Testis (tissue), 3 donors: ENCODE data around the gene AOAH. TPM values are rescaled to one million over a fixed set of nuclear protein-coding genes. Genes with fewer than 3 reads are reported as not detected.

ENCODE experiments used
- DNase-seq: peaks from one replicate; pipeline ENCODE4 v3.0.0-alpha.2; 2019
- H3K27ac ChIP-seq, 2 donors: fragments of 200-600 bp; sonication (generic); one replicate each; pipeline ENCODE4 v1.5.1; 2019
- H3K27me3 ChIP-seq: fragments of 200-600 bp; sonication (generic); one replicate; pipeline ENCODE4 v1.5.1; 2019
- H3K36me3 ChIP-seq: fragments of 200-600 bp; sonication (generic); one replicate; pipeline ENCODE4 v1.5.1; 2017; ENCODE audit warnings: low read depth; ENCODE audit errors: missing control alignments
- H3K4me1 ChIP-seq: fragments of 200-600 bp; sonication (generic); one replicate; pipeline ENCODE4 v1.5.1; 2019
- H3K4me3 ChIP-seq, 2 donors: fragments of 200-600 bp; sonication (generic); one replicate each; pipeline ENCODE4 v1.5.1; 2017 to 2019
- H3K9me3 ChIP-seq: fragments of 200-600 bp; sonication (generic); one replicate; pipeline ENCODE4 v1.5.1; 2017
- POLR2A ChIP-seq: fragments of 450-650 bp; IDR thresholded peaks from one replicate; pipeline ENCODE4 v1.6.1; 2017; ENCODE audit warnings: antibody characterized with exemption, mild to moderate bottlenecking, moderate library complexity
- WGBS, 2 donors: methylation state at CpG; one replicate each; pipeline ENCODE4 v1.1.5; 2018; 5-methylcytosine and 5-hydroxymethylcytosine counted together
- intact Hi-C: fragments of 100-400 bp; cut with DNase I; formaldehyde crosslinking; loops from one replicate; pipeline ENCODE4 v1.15.1; 2023; ENCODE audit warnings: low total_unique reads
- polyA plus RNA-seq: library from polyadenylated mRNA; stranded (reverse); fragments of 350-450 nt; fragmentation: Illumina TruSeq; extraction: RNeasy Lipid Tissue Mini Kit (QIAGEN cat#74804); gene quantifications from one replicate; pipeline ENCODE4 v1.2.3, GENCODE V29; 2014; ENCODE audit warnings: low read depth, low replicate concordance; ENCODE audit not compliant: insufficient read depth
- total RNA-seq, 2 donors: library from RNA; depleted of rRNA; stranded (reverse); fragments of >200 nt; gene quantifications; one replicate each; pipeline ENCODE4 v1.2.3, GENCODE V29; 2016
- TF ChIP-seq, protein P1 (sequence below), 3 experiments: fragments of 450-650 bp in 2 of 3; fragments of 200-600 bp in 1 of 3; sonication (generic) in 1 of 3; IDR thresholded peaks; one replicate each; pipeline ENCODE4 v1.5.1; 2016 to 2019; ENCODE audit warnings: antibody characterized with exemption in 3 of 3, mild to moderate bottlenecking in 2 of 3, moderate library complexity in 1 of 3

AOAH gene
- total and polyA plus RNA-seq, 3 donors from 2014 or later = 1.7 to 4.6 (median 3.8) TPM

DNA sequence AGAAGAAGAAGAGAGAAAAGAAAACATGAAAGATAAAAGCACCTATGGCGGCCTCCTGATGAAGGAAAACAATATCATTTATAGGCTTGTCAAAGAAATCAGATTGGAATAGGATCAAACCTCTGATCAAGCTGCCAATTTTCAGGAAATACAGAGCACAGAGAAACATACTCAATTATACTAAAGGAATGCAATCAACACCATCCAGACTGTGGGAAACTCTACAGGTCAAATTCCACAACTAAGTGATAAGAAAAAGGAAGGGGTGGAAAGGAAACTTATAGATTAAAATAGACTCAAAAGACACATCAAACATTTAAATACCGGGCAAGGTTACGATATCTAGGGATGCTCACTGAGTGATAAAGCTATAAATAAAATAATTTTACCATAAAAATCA, 39.3 kb downstream of the AOAH start:
- no peaks in the 10 kb centered on the region for H3K4me1 ChIP-seq
- no peaks in the 10 kb centered on the region for H3K36me3 ChIP-seq
- 50 to 55% methylated on average over 3 of the region's 3 CpGs for WGBS, 2 donors
- H3K9me3 ChIP-seq = no peaks in the 10 kb centered on the region
- DNase-seq = no peak
- H3K27me3 ChIP-seq = no peaks in the 10 kb centered on the region
- intact Hi-C loops = no loop called here
- TF ChIP-seq, protein P1, sequence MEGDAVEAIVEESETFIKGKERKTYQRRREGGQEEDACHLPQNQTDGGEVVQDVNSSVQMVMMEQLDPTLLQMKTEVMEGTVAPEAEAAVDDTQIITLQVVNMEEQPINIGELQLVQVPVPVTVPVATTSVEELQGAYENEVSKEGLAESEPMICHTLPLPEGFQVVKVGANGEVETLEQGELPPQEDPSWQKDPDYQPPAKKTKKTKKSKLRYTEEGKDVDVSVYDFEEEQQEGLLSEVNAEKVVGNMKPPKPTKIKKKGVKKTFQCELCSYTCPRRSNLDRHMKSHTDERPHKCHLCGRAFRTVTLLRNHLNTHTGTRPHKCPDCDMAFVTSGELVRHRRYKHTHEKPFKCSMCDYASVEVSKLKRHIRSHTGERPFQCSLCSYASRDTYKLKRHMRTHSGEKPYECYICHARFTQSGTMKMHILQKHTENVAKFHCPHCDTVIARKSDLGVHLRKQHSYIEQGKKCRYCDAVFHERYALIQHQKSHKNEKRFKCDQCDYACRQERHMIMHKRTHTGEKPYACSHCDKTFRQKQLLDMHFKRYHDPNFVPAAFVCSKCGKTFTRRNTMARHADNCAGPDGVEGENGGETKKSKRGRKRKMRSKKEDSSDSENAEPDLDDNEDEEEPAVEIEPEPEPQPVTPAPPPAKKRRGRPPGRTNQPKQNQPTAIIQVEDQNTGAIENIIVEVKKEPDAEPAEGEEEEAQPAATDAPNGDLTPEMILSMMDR (IDR thresholded peaks at IDR 0.05) = no peak
- TF ChIP-seq POLR2A = no peak
- H3K27ac ChIP-seq = no peak overlapping the region
- no peak overlapping the region for H3K4me3 ChIP-seq

DNA sequence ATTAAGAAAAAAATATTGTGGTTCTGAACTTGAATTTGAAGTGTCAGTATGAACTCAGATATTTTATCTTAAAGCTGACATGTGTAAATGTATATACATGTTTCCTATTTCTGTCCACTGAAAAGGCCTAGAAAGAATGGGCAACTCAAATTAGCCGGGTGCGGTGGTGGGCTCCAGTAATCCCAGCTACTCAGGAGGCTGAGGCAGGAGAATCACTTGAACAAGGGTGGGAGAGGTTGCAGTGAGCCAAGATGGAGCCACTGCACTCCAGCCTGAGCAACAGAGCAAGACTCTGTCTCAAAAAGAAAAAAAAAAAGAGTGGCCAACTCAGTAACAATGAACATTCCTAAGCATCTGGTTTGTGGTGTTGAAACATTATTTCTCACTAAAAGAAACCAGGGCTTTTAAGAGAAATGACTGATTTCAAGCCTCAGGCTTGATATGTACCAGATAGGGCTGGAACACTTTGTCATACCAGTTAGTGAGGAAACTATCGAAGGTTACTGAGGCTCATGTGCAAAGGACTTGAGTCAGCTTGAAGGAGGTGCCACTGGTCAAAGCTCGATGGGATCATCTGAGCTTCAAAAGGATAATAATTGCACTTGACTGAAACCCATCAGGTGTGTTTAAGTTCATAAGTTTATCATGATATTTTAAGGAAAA, 40.5 kb downstream of the AOAH start:
- no peaks in the 10 kb centered on the region for H3K27me3 ChIP-seq
- TF ChIP-seq, protein P1 (IDR thresholded peaks at IDR 0.05) = no peak
- no peak for TF ChIP-seq POLR2A
- WGBS, 2 donors = 75 to 83% methylated on average over 4 of the region's 4 CpGs
- intact Hi-C loops = no loop called here
- DNase-seq = no peak
- H3K4me1 ChIP-seq = no peaks in the 10 kb centered on the region
- H3K9me3 ChIP-seq = no peaks in the 10 kb centered on the region
- H3K27ac ChIP-seq = peak overlapping the region in 1 of 2 donors; percentile 15
- no peak overlapping the region for H3K4me3 ChIP-seq
- no peaks in the 10 kb centered on the region for H3K36me3 ChIP-seq

GRCh38 chr7:36683111-36683510, 41.2 kb downstream of the AOAH start:
- intact Hi-C loops = no loop called here
- no peak for DNase-seq
- TF ChIP-seq, protein P1 (IDR thresholded peaks at IDR 0.05) = no peak
- TF ChIP-seq POLR2A = no peak
- Histone ChIP-seq H3K4me1 (no peaks in the 10 kb centered on the region), H3K27ac (no peak overlapping the region), H3K9me3 (no peaks in the 10 kb centered on the region), H3K36me3 (no peaks in the 10 kb centered on the region), H3K4me3 (no peak overlapping the region), H3K27me3 (no peaks in the 10 kb centered on the region)
- WGBS, 2 donors = 55 to 85% methylated on average over 1 of the region's 1 CpG

GRCh38 chr7:36682102-36682501, 42.2 kb downstream of the AOAH start:
- Histone ChIP-seq H3K4me1 (no peaks in the 10 kb centered on the region), H3K4me3 (no peak overlapping the region), H3K27ac (no peak overlapping the region), H3K36me3 (no peaks in the 10 kb centered on the region), H3K9me3 (no peaks in the 10 kb centered on the region), H3K27me3 (no peaks in the 10 kb centered on the region)
- intact Hi-C loops = no loop called here
- no peak for DNase-seq
- TF ChIP-seq POLR2A = no peak
- TF ChIP-seq, protein P1 (IDR thresholded peaks at IDR 0.05) = no peak
- 62 to 67% methylated on average over 2 of the region's 2 CpGs for WGBS, 2 donors

DNA sequence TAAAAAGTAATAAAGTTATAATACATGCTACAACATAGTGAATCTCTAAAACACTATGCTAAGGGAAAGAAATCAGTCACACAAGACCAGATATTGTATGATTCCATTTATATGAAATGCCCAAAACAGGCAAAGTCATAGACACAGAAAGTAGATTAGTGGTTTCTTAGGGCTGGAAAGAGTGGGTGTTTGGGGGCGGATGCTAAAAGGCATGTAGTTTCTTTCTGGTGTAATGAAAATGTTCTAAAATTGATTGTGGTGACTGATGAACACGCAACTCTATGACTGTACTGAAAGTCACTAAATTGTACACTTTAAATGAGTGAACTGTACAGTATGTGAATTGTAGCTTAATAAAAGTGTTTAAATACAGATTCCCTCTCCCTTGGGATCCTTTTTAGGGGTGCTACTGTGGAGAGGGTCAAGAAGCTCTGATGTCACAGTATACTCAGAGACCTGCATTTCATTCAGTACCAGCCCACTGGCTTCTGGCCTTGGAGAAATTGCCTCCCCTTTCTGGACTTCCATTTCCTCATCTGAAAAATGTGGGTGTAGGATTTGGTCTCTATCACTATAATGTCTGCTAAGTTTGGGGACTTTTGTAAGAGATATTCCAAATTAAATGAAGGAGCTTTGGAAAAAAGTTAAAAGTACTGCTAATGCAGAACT, 46.4 kb downstream of the AOAH start:
- no peak for DNase-seq
- intact Hi-C loops = no loop called here
- Histone ChIP-seq H3K4me1 (no peaks in the 10 kb centered on the region), H3K27ac (no peak overlapping the region), H3K27me3 (no peaks in the 10 kb centered on the region), H3K9me3 (no peaks in the 10 kb centered on the region), H3K36me3 (no peaks in the 10 kb centered on the region), H3K4me3 (no peak overlapping the region)
- 92% methylated on average over 2 of the region's 2 CpGs for WGBS, 2 donors
- TF ChIP-seq POLR2A = no peak
- TF ChIP-seq, protein P1 (IDR thresholded peaks at IDR 0.05) = no peak
